Eye (tissue), 1 donor: ENCODE data around the gene CGNL1.

Experiments used
- DNase-seq: peaks from one replicate; pipeline ENCODE4 v3.0.0-alpha.2; 2015

Gene CGNL1

GRCh38 chr15:57500979-57501576, 124.8 kb downstream of the CGNL1 start:
- DNase-seq: no peak

- no peak for DNase-seq
Measured at GRCh38 chr15:57502116-57502515, 125.8 kb downstream of the CGNL1 start.

- DNase-seq: no peak
Measured at GRCh38 chr15:57503051-57503702, 126.9 kb downstream of the CGNL1 start.

GRCh38 chr15:57503911-57504598, 127.8 kb downstream of the CGNL1 start:
- DNase-seq: peak; percentile 81

- DNase-seq: no peak
Measured at GRCh38 chr15:57504599-57504940, 128.3 kb downstream of the CGNL1 start.

- no peak for DNase-seq
Measured at GRCh38 chr15:57505056-57505715, 128.9 kb downstream of the CGNL1 start.

- DNase-seq: peak; percentile 65
Measured at GRCh38 chr15:57505949-57506391, 129.7 kb downstream of the CGNL1 start.

GRCh38 chr15:57506422-57506821, 130.1 kb downstream of the CGNL1 start:
- no peak for DNase-seq

- DNase-seq: no peak
Measured at GRCh38 chr15:57507111-57507510, 130.8 kb downstream of the CGNL1 start.

- peak; percentile 77 for DNase-seq
Measured at GRCh38 chr15:57509126-57509525, 132.8 kb downstream of the CGNL1 start.

- DNase-seq: no peak
Measured at GRCh38 chr15:57509965-57510364, 133.7 kb downstream of the CGNL1 start.

GRCh38 chr15:57510647-57511046, 134.3 kb downstream of the CGNL1 start:
- DNase-seq: peak; percentile 61

GRCh38 chr15:57516327-57517029, 140.2 kb downstream of the CGNL1 start:
- no peak for DNase-seq

GRCh38 chr15:57517030-57517671, 140.8 kb downstream of the CGNL1 start:
- no peak for DNase-seq

- no peak for DNase-seq
Measured at GRCh38 chr15:57518779-57519405, 142.6 kb downstream of the CGNL1 start.

GRCh38 chr15:57519806-57520205, 143.5 kb downstream of the CGNL1 start:
- no peak for DNase-seq

- no peak for DNase-seq
Measured at GRCh38 chr15:57521503-57521902, 145.2 kb downstream of the CGNL1 start.

- DNase-seq: no peak
Measured at GRCh38 chr15:57522148-57522547, 145.8 kb downstream of the CGNL1 start.

- DNase-seq: no peak
Measured at GRCh38 chr15:57525581-57525980, 149.3 kb downstream of the CGNL1 start.

GRCh38 chr15:57526076-57526475, 149.8 kb downstream of the CGNL1 start:
- DNase-seq: no peak

GRCh38 chr15:57526615-57527014, 150.3 kb downstream of the CGNL1 start:
- DNase-seq: no peak
